ENCODE data around the gene TPK1.
"Not testable (repeated sequence)": the region's sequence is repeated elsewhere in the genome, so short reads cannot be mapped to it uniquely, and the experiment has no call there.

Gene TPK1

GRCh38 chr7:144459635-144460034 is 376.2 kb downstream of the TPK1 start:
- DNase-seq, result no peak

DNA sequence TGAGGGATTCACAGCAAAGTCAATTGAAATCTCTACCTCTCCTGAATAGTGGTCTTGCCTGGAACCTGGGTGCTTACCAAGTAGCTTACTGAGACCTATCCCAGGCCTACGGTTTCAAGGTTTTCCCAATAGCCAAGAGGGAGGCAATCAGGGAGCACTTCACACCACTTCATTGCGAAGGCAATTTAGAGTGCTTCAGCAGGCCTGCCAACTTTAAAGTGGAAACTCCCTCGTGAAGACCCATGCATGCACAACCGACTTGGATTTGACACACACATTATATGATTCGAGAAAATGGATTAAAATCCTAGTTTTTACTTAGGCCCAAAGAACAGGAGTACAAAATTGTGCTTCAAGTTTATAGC is 380.8 kb downstream of the TPK1 start:
- DNase-seq, result no peak

GRCh38 chr7:144454256-144455039 is 381.4 kb downstream of the TPK1 start:
- no peak for DNase-seq

DNA sequence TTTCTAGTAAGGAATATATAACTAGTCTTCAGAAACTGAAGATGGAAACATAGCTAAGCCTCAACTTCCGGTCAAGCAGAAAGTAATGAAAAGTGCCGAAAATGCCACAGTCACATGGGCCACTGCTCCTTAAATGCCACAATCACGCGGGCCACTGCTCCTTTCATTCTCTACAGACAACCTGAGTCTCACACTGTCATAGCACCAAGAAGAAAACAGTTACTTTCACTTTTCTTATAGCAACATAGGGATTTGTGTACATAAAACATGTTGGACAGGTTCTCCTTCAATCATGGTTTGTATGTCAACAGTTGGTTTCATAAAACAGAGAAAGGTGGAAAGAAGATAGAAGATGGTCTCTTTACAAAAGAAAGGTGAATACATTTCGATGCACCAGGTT is 383.8 kb downstream of the TPK1 start:
- no peak for DNase-seq

DNA sequence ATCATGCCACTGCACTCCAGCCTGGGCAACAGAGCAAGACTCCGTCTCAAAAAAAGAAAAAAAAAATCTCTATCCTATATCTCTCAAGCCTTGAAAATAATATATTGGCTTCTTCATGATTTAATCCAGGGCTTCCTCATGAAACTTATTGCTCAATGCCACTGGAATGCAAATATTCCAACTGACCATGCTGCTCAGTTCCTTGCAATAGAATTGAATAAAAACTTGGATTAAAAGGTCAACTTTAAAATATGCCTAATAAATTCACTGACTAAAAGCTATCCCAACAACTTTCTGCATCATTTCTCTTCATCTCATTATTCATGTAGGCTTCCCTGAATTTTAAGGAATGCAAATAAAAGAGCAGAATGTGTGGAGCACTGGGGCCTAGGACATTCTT is 390.3 kb downstream of the TPK1 start:
- DNase-seq, result no peak

- DNase-seq, result no peak
Measured at GRCh38 chr7:144439717-144440205, 396.1 kb downstream of the TPK1 start.

- DNase-seq, result no peak
Measured at GRCh38 chr7:144438759-144439158, 397.1 kb downstream of the TPK1 start.

DNA sequence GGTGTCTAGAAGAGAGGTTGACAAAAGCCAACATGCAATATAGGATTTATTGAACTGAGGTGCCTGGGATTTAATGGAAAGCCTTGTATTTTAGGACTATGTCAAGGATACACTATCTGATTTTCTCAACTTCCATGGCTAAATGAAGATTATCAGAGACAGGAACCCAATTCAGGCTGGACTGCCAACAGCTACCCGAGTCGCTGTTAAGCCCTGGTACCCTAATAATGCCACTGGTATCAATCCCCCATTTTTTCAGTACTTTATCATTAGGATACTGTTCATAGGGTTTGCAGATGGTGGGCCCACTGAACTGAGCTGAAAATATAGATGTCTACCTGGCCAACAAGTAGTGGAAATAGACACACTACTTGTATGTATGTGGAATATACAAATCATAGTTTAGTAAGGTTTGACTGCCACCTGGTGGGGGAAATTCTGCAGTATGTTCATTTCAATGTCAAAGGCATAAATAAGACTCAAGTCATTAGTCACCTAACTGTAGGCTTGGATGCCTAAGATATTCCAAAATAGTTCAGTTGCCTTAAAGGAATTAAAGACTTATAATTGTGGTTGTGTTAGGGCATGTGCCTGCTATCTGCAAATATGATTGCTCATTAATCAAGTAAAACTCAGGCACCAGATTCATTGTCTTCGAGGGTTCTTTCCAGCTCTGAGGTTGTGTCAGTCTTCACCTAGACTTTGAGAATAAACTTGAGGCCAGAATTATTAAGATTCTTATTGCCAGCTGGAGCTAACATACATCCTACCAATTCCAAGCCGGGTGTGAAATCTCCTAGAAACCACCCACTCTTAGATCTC is 398.3 kb downstream of the TPK1 start:
- DNase-seq, result no peak

GRCh38 chr7:144436500-144436899 is 399.4 kb downstream of the TPK1 start:
- DNase-seq, result no peak

DNA sequence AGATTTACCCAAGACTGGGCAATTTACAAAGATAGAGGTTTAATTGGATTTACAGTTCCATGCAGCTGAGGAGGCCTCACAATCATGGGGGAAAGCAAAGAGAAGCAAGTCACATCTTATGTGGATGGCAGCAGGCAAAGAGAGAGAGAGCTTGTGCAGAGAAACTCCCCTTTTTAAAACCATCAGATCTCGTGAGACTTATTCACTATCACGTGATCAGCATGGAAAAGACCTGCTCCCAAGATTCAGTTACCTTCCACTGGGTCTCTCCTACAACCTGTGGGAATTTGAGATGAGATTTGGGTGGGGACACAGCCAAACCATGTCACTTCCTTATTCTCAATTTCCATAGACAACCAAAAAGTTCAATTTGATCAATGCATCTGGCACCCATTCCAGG is 407.4 kb downstream of the TPK1 start:
- DNase-seq, result no peak

GRCh38 chr7:144427539-144427938 is 408.3 kb downstream of the TPK1 start:
- not testable (repeated sequence) for DNase-seq

DNA sequence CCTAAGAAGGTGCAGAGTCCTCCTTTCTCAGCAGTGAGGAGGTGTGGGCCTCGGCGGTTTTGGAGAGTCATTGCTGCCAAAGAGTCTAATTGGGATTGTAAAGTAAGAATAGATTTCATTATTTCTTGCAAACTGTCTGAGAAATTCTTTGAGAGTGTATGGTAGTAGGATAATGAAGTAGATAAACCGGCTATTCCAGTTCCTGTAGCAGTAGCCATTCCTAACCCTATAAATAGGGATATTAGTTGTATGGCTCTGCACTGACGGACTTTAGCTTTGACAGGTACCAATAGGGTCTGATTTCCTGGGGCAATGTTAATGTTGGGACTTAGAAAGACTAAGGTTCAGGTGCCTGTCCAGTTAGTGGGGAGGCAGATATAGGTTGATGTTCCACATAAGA is 416.9 kb downstream of the TPK1 start:
- not testable (repeated sequence) for DNase-seq

GRCh38 chr7:144416341-144416740 is 419.5 kb downstream of the TPK1 start:
- no peak for DNase-seq

DNA sequence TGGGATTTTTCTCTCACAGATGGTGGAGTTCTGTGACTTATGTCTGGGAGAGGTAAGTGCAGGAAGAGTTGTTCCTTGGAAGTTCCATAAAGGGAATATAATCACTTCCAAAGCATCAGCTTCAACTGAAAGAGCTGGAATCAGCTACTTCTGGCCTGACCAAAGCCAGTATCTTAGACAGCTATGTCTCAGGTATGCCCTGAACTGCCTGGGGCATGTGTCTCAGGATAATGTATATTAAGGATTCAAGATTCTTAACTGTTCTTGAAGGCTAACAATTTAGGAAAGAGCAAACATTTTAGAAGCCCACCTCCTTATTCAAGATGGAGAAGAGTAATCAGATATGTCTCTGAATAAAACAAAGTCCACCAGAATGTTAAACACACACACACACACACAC is 420.0 kb downstream of the TPK1 start:
- DNase-seq, result no peak

GRCh38 chr7:144414815-144415214 is 421.0 kb downstream of the TPK1 start:
- DNase-seq, result no peak

DNA sequence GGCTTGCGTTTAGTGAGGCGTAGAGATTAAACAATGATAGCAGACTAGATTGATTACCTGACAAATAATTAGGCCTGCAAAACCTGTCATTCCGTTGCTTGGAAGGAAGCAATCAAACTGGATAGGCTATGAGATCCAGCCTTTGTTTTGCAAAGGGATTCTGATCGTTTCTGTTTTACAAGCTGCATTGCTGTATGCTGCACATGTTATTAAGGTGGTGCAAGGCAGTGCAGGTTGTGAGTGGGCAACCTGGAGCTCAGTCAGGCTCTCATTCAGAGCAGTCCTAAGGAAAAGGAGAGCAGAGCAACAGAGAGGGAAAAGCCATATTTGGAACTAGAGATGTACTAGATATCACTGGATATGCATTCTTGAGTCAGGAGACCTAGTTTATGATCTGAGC is 425.4 kb downstream of the TPK1 start:
- no peak for DNase-seq

DNA sequence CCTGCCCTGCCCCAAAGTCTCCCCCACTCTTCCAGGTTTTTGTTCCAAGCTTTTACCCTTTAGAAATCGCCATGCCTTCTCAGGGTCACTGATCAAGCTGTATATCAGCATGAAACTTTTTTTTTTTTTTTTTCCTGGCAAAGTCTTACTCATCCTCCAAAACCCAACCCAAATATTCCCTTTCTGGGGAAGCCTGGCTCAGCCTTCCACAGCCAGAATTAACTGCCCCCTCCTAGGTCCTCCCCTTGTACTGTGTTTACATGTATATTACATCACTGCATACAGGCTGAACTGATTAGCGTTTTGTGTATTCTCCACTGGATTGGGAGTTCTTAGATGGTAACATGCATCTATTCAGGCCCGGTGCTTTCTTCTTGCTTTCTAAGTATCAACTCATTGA is 427.7 kb downstream of the TPK1 start:
- no peak for DNase-seq

DNA sequence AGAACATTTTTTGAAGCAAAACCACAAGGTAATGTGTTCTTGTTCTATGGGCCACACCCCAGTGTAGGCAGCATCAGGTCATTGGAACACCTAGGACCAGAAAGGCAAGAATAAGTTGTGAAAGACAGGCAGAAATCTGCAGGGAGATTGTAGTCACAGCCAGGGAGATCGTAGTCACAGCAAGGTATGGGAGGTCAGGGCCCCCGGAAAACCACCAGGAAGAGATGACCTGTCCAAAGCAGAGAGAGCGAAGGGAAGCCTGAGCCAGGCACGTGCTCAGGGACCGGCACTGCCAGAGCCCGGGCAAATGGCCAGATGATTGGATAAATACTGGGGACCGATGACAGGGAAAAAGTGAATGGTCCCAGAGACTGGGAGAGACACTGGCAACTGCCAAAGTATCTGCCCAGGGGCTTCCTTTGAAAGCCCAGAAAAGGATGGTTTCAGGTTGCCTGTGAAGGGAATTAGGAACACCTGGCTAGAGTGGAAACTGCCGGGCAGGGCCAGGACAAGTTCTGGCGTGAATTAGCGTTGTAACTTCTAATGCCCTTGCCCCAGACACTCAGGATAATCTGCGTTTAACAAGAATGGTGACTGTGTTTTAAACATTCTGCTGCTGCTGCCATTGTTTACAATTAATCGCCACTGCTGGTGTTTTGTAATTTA is 428.5 kb downstream of the TPK1 start:
- DNase-seq, result no peak

DNA sequence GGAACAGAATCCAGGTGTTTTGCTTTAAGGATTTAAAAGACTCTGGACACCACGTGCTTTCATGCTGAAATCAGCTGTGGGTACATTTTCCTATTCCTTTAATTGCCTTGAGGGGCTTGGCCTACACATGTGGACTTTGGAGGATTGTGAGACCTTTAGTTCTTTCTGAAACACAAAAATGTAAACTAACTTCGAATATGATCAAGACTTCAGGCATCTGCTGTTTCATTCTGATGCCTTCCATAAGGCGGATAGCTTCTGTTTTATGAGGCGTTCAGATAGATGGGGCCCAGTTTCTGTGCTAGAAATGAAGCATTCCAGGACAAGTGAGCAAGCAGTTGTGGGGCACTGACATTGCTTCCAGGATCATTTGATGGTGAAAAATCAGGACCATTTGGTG is 430.9 kb downstream of the TPK1 start:
- no peak for DNase-seq

DNA sequence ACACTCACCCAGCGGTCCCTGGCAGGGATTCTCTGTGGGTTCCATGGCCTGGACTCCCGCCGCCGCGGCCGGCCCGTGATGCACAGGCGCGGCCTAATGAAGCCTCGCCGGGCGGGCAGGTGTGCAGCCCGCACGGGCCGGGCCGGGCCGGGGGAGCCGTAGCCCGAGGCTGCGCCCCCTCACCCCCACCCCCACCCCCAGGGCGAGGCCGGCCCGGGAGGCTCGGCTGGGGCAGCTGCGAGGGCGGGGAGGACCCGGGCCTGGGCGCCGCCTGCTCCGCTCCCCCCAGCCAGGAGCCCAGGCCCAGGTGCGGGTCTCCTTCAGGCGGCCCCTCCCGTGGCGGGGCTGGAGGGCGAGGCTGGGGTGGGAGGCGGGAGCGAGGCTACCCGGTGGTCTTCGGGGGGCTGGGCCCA is 432.2 kb downstream of the TPK1 start, which contains the start of gene NOBOX:
TSS of gene NOBOX (minus strand) at position 45 of the 413 bp plus-strand sequence.
- DNase-seq, result no peak

DNA sequence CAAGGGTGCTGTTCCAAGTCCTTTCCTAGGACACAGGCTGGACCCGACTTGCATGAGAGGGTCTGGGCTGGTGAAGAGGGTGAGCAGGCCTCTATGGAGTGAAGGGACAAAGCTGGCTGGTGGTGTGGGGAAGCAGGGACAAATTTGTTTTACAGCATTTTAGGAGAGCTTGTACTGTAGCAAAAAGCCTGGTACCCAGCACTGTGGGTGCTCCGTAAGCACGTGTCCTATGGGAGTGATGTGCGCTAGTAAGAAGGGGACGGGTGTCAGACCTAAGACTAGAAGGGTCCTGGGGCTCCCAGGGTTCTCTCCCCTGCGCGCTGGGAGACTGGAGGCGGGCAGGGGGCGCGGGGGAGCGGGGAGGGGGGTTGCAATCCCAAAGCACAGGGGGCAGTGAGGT is 432.8 kb downstream of the TPK1 start:
- no peak for DNase-seq
